Neural progenitor cell (in vitro differentiated cells): ENCODE results near the gene CNOT4. TPM values are rescaled to one million over a fixed set of nuclear protein-coding genes. Genes with fewer than 3 reads are reported as not detected.

Experiments
- DNase-seq: peaks from one replicate; pipeline ENCODE4 v3.0.0-alpha.2; 2016; ENCODE audit warnings: low spot score
- H2AFZ ChIP-seq: fragments of 200-600 bp; sonication (generic); replicated peaks from 2 replicates; pipeline ENCODE4 v1.6.1; 2016; ENCODE audit warnings: antibody characterized with exemption
- H3F3A ChIP-seq: fragments of 200-600 bp; sonication (generic); 2 replicates; pipeline ENCODE4 v1.6.1; 2016; ENCODE audit warnings: antibody characterized with exemption, low read depth
- H3K27ac ChIP-seq: fragments of 200-600 bp; sonication (generic); 2 replicates; pipeline ENCODE4 v1.5.1; 2016; ENCODE audit warnings: mild to moderate bottlenecking
- H3K27me3 ChIP-seq: fragments of 200-600 bp; sonication (generic); 2 replicates; pipeline ENCODE4 v1.6.1; 2016; ENCODE audit warnings: mild to moderate bottlenecking, moderate library complexity
- H3K36me3 ChIP-seq: fragments of 200-600 bp; sonication (generic); 2 replicates; pipeline ENCODE4 v1.5.1; 2016
- H3K4me1 ChIP-seq: fragments of 200-600 bp; sonication (generic); 2 replicates; pipeline ENCODE4 v1.6.1; 2016; ENCODE audit warnings: mixed run types
- H3K4me2 ChIP-seq: fragments of 200-600 bp; sonication (generic); 2 replicates; pipeline ENCODE4 v1.6.1; 2016
- H3K4me3 ChIP-seq: fragments of 200-600 bp; sonication (generic); 2 replicates; pipeline ENCODE4 v1.5.1; 2016
- H3K79me2 ChIP-seq: fragments of 200-600 bp; sonication (generic); 2 replicates; pipeline ENCODE4 v1.6.1; 2016; ENCODE audit warnings: low read depth
- H3K9ac ChIP-seq: fragments of 200-600 bp; sonication (generic); 2 replicates; pipeline ENCODE4 v1.6.1; 2016
- H3K9me3 ChIP-seq: fragments of 200-600 bp; sonication (generic); 2 replicates; pipeline ENCODE4 v1.5.1; 2016; ENCODE audit warnings: low read depth
- H4K20me1 ChIP-seq: fragments of 200-600 bp; sonication (generic); 2 replicates; pipeline ENCODE4 v1.6.1; 2016; ENCODE audit warnings: low read depth
- H3K27ac Mint-ChIP-seq: 3 replicates; pipeline ENCODE4 v1.8.0; 2021; ENCODE audit warnings: mixed read lengths
- H3K27me3 Mint-ChIP-seq: 2 replicates; pipeline ENCODE4 v1.8.0; 2022; ENCODE audit warnings: low read depth, mild to moderate bottlenecking, inconsistent platforms, moderate library complexity, mixed read lengths; ENCODE audit not compliant: insufficient read depth
- H3K36me3 Mint-ChIP-seq: 3 replicates; pipeline ENCODE4 v1.8.0; 2021; ENCODE audit warnings: mixed read lengths
- H3K4me1 Mint-ChIP-seq: 3 replicates; pipeline ENCODE4 v1.8.0; 2021; ENCODE audit warnings: mixed read lengths
- H3K4me3 Mint-ChIP-seq: 3 replicates; pipeline ENCODE4 v1.8.0; 2021; ENCODE audit warnings: mild to moderate bottlenecking, moderate library complexity, mixed read lengths
- H3K9me3 Mint-ChIP-seq: 3 replicates; pipeline ENCODE4 v1.8.0; 2020; ENCODE audit warnings: mixed read lengths
- CTCF ChIP-seq: fragments of 200-600 bp; sonication (generic); IDR thresholded peaks from 2 replicates; pipeline ENCODE4 v1.5.1; 2017; ENCODE audit warnings: antibody characterized with exemption, mild to moderate bottlenecking
- EZH2 ChIP-seq: fragments of 200-600 bp; sonication (generic); IDR thresholded peaks from 2 replicates; pipeline ENCODE4 v1.6.1; 2017; ENCODE audit warnings: antibody characterized with exemption, mild to moderate bottlenecking, moderate library complexity
- EZH2phosphoT487 ChIP-seq: fragments of 200-600 bp; sonication (generic); IDR thresholded peaks from 2 replicates; pipeline ENCODE4 v1.6.1; 2017; ENCODE audit warnings: antibody characterized with exemption
- total RNA-seq: library from RNA; depleted of rRNA; stranded (reverse); fragments of >200 nt; gene quantifications from 2 replicates; pipeline ENCODE4 v1.2.3, GENCODE V29; 2015; ENCODE audit warnings: low replicate concordance

CNOT4 gene
- total RNA-seq, 1 donor from 2014 or later, result 21.4 TPM

GRCh38 chr7:135369405-135369804 is 140.5 kb downstream of the CNOT4 start:
- H3K9me3 Mint-ChIP-seq, result no peaks in the 10 kb centered on the region
- no peak overlapping the region for H2AFZ ChIP-seq
- no peak overlapping the region for H3K4me3 Mint-ChIP-seq
- H3K4me2 ChIP-seq, result no peak overlapping the region
- no peaks in the 10 kb centered on the region for H3K27me3 ChIP-seq
- H3K36me3 Mint-ChIP-seq, result peaks cover 10% of the 10 kb centered on the region
- H3K4me1 ChIP-seq, result no peaks in the 10 kb centered on the region
- no peak for TF ChIP-seq EZH2
- no peak overlapping the region for H3K4me3 ChIP-seq
- DNase-seq, result no peak
- no peak overlapping the region for H3K27ac Mint-ChIP-seq
- no peaks in the 10 kb centered on the region for H3K36me3 ChIP-seq
- H3K4me1 Mint-ChIP-seq, result peaks cover 3% of the 10 kb centered on the region
- peaks cover 3% of the 10 kb centered on the region for H4K20me1 ChIP-seq
- H3K9me3 ChIP-seq, result no peaks in the 10 kb centered on the region
- H3K27ac ChIP-seq, result no peak overlapping the region
- H3K9ac ChIP-seq, result no peak overlapping the region
- H3K79me2 ChIP-seq, result no peaks in the 10 kb centered on the region
- H3F3A ChIP-seq, result no peaks in the 10 kb centered on the region
- H3K27me3 Mint-ChIP-seq, result no peaks in the 10 kb centered on the region

- no peak for TF ChIP-seq EZH2
- H3K9ac ChIP-seq, result no peak overlapping the region
- H3K4me3 Mint-ChIP-seq, result no peak overlapping the region
- no peak overlapping the region for H3K4me3 ChIP-seq
- peaks cover 3% of the 10 kb centered on the region for H4K20me1 ChIP-seq
- DNase-seq, result no peak
- no peaks in the 10 kb centered on the region for H3K27me3 Mint-ChIP-seq
- no peaks in the 10 kb centered on the region for H3F3A ChIP-seq
- peaks cover 9% of the 10 kb centered on the region for H3K36me3 Mint-ChIP-seq
- H3K36me3 ChIP-seq, result no peaks in the 10 kb centered on the region
- H3K4me2 ChIP-seq, result no peak overlapping the region
- H3K27ac ChIP-seq, result no peak overlapping the region
- no peaks in the 10 kb centered on the region for H3K79me2 ChIP-seq
- H3K27ac Mint-ChIP-seq, result no peak overlapping the region
- no peaks in the 10 kb centered on the region for H3K9me3 Mint-ChIP-seq
- no peaks in the 10 kb centered on the region for H3K27me3 ChIP-seq
- H3K4me1 ChIP-seq, result no peaks in the 10 kb centered on the region
- peaks cover 3% of the 10 kb centered on the region for H3K4me1 Mint-ChIP-seq
- no peaks in the 10 kb centered on the region for H3K9me3 ChIP-seq
- H2AFZ ChIP-seq, result no peak overlapping the region
Measured at GRCh38 chr7:135368416-135369186, 141.3 kb downstream of the CNOT4 start.

- no peak overlapping the region for H3K4me2 ChIP-seq
- Mint-ChIP-seq H3K4me1 (peaks cover 3% of the 10 kb centered on the region), H3K9me3 (no peaks in the 10 kb centered on the region), H3K36me3 (peaks cover 19% of the 10 kb centered on the region), H3K27me3 (no peaks in the 10 kb centered on the region), H3K4me3 (no peak overlapping the region), H3K27ac (no peak overlapping the region)
- no peak overlapping the region for H3K4me3 ChIP-seq
- no peak overlapping the region for H2AFZ ChIP-seq
- TF ChIP-seq EZH2 (no peak), EZH2phosphoT487 (no peak), CTCF (no peak)
- H3F3A ChIP-seq, result no peaks in the 10 kb centered on the region
- no peaks in the 10 kb centered on the region for H3K9me3 ChIP-seq
- H3K9ac ChIP-seq, result no peak overlapping the region
- no peak overlapping the region for H3K27ac ChIP-seq
- no peaks in the 10 kb centered on the region for H3K27me3 ChIP-seq
- peaks cover 3% of the 10 kb centered on the region for H4K20me1 ChIP-seq
- no peaks in the 10 kb centered on the region for H3K36me3 ChIP-seq
- no peaks in the 10 kb centered on the region for H3K4me1 ChIP-seq
- H3K79me2 ChIP-seq, result no peaks in the 10 kb centered on the region
- no peak for DNase-seq
Measured at GRCh38 chr7:135366843-135367508, 142.9 kb downstream of the CNOT4 start.

- no peaks in the 10 kb centered on the region for H3K27me3 Mint-ChIP-seq
- Histone ChIP-seq H3K9me3 (no peaks in the 10 kb centered on the region), H3F3A (no peaks in the 10 kb centered on the region), H3K4me2 (no peak overlapping the region), H2AFZ (no peak overlapping the region), H4K20me1 (peaks cover 3% of the 10 kb centered on the region), H3K9ac (no peak overlapping the region), H3K4me1 (no peaks in the 10 kb centered on the region), H3K27me3 (no peaks in the 10 kb centered on the region), H3K36me3 (no peaks in the 10 kb centered on the region), H3K79me2 (no peaks in the 10 kb centered on the region), H3K4me3 (no peak overlapping the region), H3K27ac (no peak overlapping the region)
- peaks cover 21% of the 10 kb centered on the region for H3K36me3 Mint-ChIP-seq
- H3K4me1 Mint-ChIP-seq, result peaks cover 3% of the 10 kb centered on the region
- H3K4me3 Mint-ChIP-seq, result no peak overlapping the region
- no peak for DNase-seq
- no peak overlapping the region for H3K27ac Mint-ChIP-seq
- H3K9me3 Mint-ChIP-seq, result no peaks in the 10 kb centered on the region
- TF ChIP-seq EZH2phosphoT487 (no peak), CTCF (no peak), EZH2 (no peak)
Measured at GRCh38 chr7:135365721-135366120, 144.2 kb downstream of the CNOT4 start.
